DOHH2 (cell line): Measurements from ENCODE around the gene IFI16.
A peak's percentile ranks its signal among the peaks of the same experiment; 100 is the strongest.

ENCODE experiments used
- H3F3A ChIP-seq: fragments of 200-600 bp; sonication (generic), shearing (Covaris generic); 2 replicates; pipeline ENCODE4 v1.6.0; 2016; ENCODE audit warnings: antibody characterized with exemption, mild to moderate bottlenecking; ENCODE audit not compliant: control insufficient read depth, insufficient read depth
- H3K27ac ChIP-seq: fragments of 200-600 bp; sonication (generic); 2 replicates; pipeline ENCODE4 v1.5.1; 2014; ENCODE audit warnings: low read depth, mild to moderate bottlenecking, low read length, moderate library complexity
- H3K27me3 ChIP-seq: fragments of 200-600 bp; sonication (generic); 2 replicates; pipeline ENCODE4 v1.6.1; 2014; ENCODE audit warnings: mild to moderate bottlenecking, low read length, mixed read lengths; ENCODE audit not compliant: control insufficient read depth
- H3K36me3 ChIP-seq: fragments of 200-600 bp; sonication (generic); 2 replicates; pipeline ENCODE4 v1.6.1; 2014; ENCODE audit warnings: mild to moderate bottlenecking, low read length, moderate library complexity, mixed read lengths; ENCODE audit not compliant: control insufficient read depth
- H3K4me1 ChIP-seq: fragments of 200-600 bp; sonication (generic); 2 replicates; pipeline ENCODE4 v1.6.1; 2014; ENCODE audit warnings: mild to moderate bottlenecking, low read length, mixed read lengths; ENCODE audit not compliant: control insufficient read depth
- H3K4me2 ChIP-seq: fragments of 200-600 bp; sonication (generic); 2 replicates; pipeline ENCODE4 v1.6.0; 2014; ENCODE audit warnings: mild to moderate bottlenecking, low read length, moderate library complexity
- H3K4me3 ChIP-seq: fragments of 200-600 bp; sonication (generic); 2 replicates; pipeline ENCODE4 v1.5.1; 2014; ENCODE audit warnings: mild to moderate bottlenecking, low read length, mixed read lengths
- H3K79me2 ChIP-seq: fragments of 200-600 bp; sonication (generic); 2 replicates; pipeline ENCODE4 v1.6.1; 2014; ENCODE audit warnings: mild to moderate bottlenecking, low read length, mixed read lengths; ENCODE audit not compliant: control insufficient read depth
- H3K9me2 ChIP-seq: fragments of 200-600 bp; sonication (generic); replicated peaks from 2 replicates; pipeline ENCODE4 v1.6.1; 2014; ENCODE audit warnings: mild to moderate bottlenecking, low read length, mixed read lengths; ENCODE audit not compliant: control insufficient read depth
- H3K9me3 ChIP-seq: fragments of 200-600 bp; sonication (generic); 2 replicates; pipeline ENCODE4 v1.6.1; 2014; ENCODE audit warnings: antibody characterized with exemption, low read length, mixed read lengths; ENCODE audit not compliant: control insufficient read depth, insufficient read depth
- H4K20me1 ChIP-seq: fragments of 200-600 bp; sonication (generic); 2 replicates; pipeline ENCODE4 v1.6.0; 2014; ENCODE audit warnings: low read depth, mild to moderate bottlenecking, antibody characterized with exemption, low read length, moderate library complexity; ENCODE audit not compliant: control insufficient read depth, insufficient read depth
- CTCF ChIP-seq: fragments of 200-600 bp; sonication (generic); IDR thresholded peaks from one replicate; pipeline ENCODE4 v1.5.1; 2014; ENCODE audit warnings: antibody characterized with exemption, mild to moderate bottlenecking, low read depth, low read length; ENCODE audit not compliant: poor library complexity, severe bottlenecking
- EZH2phosphoT487 ChIP-seq: fragments of 200-600 bp; sonication (generic); IDR thresholded peaks from 2 replicates; pipeline ENCODE4 v1.6.1; 2017; ENCODE audit warnings: borderline replicate concordance, mild to moderate bottlenecking, antibody characterized with exemption, low read length, moderate library complexity, mixed read lengths

Gene IFI16

GRCh38 chr1:158998037-158998780, 11.5 kb upstream of the IFI16 start:
- H4K20me1 ChIP-seq, result no peaks in the 10 kb centered on the region
- no peaks in the 10 kb centered on the region for H3K36me3 ChIP-seq
- H3F3A ChIP-seq, result no peaks in the 10 kb centered on the region
- H3K27me3 ChIP-seq, result no peaks in the 10 kb centered on the region
- H3K9me2 ChIP-seq, result no peaks in the 10 kb centered on the region
- H3K27ac ChIP-seq, result no peak overlapping the region
- no peak overlapping the region for H3K4me3 ChIP-seq
- TF ChIP-seq CTCF (no peak), EZH2phosphoT487 (no peak)
- H3K79me2 ChIP-seq, result no peaks in the 10 kb centered on the region
- H3K4me2 ChIP-seq, result peak overlapping the region; percentile 41; the same call in 1 of the 2 replicates
- H3K4me1 ChIP-seq, result peaks cover 20% of the 10 kb centered on the region
- H3K9me3 ChIP-seq, result no peaks in the 10 kb centered on the region

DNA sequence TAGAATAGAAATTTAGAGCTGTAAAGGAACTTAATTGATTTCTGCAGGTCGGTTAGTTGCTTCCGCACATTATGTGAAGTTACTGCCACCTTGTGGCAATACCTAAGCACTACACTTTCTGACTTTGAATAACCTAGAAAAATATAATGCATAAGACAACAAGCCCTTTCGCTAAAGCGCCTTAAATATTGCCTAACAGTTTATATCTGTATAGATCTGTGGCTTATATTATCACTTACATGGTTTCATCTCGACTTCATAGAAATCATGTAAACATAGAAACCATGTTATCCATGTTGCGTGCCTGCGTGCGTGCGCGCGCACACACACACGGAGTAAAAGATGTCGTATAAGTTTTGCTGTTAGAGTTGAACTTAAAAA, 10.9 kb upstream of the IFI16 start:
- no peaks in the 10 kb centered on the region for H3K79me2 ChIP-seq
- H3F3A ChIP-seq, result no peaks in the 10 kb centered on the region
- no peak for TF ChIP-seq EZH2phosphoT487
- peak; percentile 76 for TF ChIP-seq CTCF
- no peaks in the 10 kb centered on the region for H4K20me1 ChIP-seq
- no peaks in the 10 kb centered on the region for H3K27me3 ChIP-seq
- no peaks in the 10 kb centered on the region for H3K36me3 ChIP-seq
- H3K4me1 ChIP-seq, result peaks cover 20% of the 10 kb centered on the region
- peak overlapping the region; percentile 41; the same call in 1 of the 2 replicates for H3K4me2 ChIP-seq
- no peak overlapping the region for H3K4me3 ChIP-seq
- H3K9me3 ChIP-seq, result no peaks in the 10 kb centered on the region
- H3K27ac ChIP-seq, result no peak overlapping the region
- H3K9me2 ChIP-seq, result no peaks in the 10 kb centered on the region

GRCh38 chr1:158999316-159000069, 10.2 kb upstream of the IFI16 start:
- no peak overlapping the region for H3K4me3 ChIP-seq
- H3K27ac ChIP-seq, result no peak overlapping the region
- no peak overlapping the region for H3K4me2 ChIP-seq
- peaks cover 20% of the 10 kb centered on the region for H3K4me1 ChIP-seq
- no peak for TF ChIP-seq EZH2phosphoT487
- TF ChIP-seq CTCF, result no peak
- H3K9me2 ChIP-seq, result no peaks in the 10 kb centered on the region
- no peaks in the 10 kb centered on the region for H3K36me3 ChIP-seq
- no peaks in the 10 kb centered on the region for H3K27me3 ChIP-seq
- no peaks in the 10 kb centered on the region for H3F3A ChIP-seq
- no peaks in the 10 kb centered on the region for H3K9me3 ChIP-seq
- no peaks in the 10 kb centered on the region for H3K79me2 ChIP-seq
- H4K20me1 ChIP-seq, result no peaks in the 10 kb centered on the region
